H7 (cell line): Measurements from ENCODE around the gene CHRNB2. TPM values are rescaled to one million over a fixed set of nuclear protein-coding genes. Genes with fewer than 3 reads are reported as not detected.
"Not testable (repeated sequence)": the region's sequence is repeated elsewhere in the genome, so short reads cannot be mapped to it uniquely, and the experiment has no call there.

Experiments
- DNase-seq: peaks from one replicate; pipeline ENCODE4 v3.0.0; 2012
- H3K27me3 ChIP-seq: 2 replicates; pipeline ENCODE4 v1.6.0; 2011; ENCODE audit warnings: mild to moderate bottlenecking, low read length; ENCODE audit not compliant: control insufficient read depth, insufficient read depth
- H3K36me3 ChIP-seq: replicated peaks from 2 replicates; pipeline ENCODE4 v1.5.1; 2011; ENCODE audit warnings: low read length; ENCODE audit not compliant: control insufficient read depth, insufficient read depth
- H3K4me3 ChIP-seq: 2 replicates; pipeline ENCODE4 v1.5.1; 2011; ENCODE audit warnings: low read depth, mild to moderate bottlenecking, control low read depth, low read length, moderate library complexity; ENCODE audit not compliant: insufficient read depth
- total RNA-seq: library from RNA; depleted of rRNA; stranded (reverse); fragments of >200 nt; shearing (Covaris generic); gene quantifications from 2 replicates; pipeline ENCODE4 v1.2.3, GENCODE V29; 2014; rRNA removed

CHRNB2 gene, protein sequence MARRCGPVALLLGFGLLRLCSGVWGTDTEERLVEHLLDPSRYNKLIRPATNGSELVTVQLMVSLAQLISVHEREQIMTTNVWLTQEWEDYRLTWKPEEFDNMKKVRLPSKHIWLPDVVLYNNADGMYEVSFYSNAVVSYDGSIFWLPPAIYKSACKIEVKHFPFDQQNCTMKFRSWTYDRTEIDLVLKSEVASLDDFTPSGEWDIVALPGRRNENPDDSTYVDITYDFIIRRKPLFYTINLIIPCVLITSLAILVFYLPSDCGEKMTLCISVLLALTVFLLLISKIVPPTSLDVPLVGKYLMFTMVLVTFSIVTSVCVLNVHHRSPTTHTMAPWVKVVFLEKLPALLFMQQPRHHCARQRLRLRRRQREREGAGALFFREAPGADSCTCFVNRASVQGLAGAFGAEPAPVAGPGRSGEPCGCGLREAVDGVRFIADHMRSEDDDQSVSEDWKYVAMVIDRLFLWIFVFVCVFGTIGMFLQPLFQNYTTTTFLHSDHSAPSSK
- total RNA-seq = 0.30 and 0.83 TPM in 2 replicates

GRCh38 chr1:154567386-154568156 lies at the start of gene CHRNB2:
TSS of gene CHRNB2 (plus strand) at chr1:154567778. CDS start at chr1:154568045, 267 bp downstream.
- Histone ChIP-seq H3K27me3 (peaks cover 7% of the 10 kb centered on the region; the same call in 1 of the 2 replicates), H3K4me3 (peak within 1 kb of the TSS; percentile 54), H3K36me3 (no peaks in the 10 kb centered on the region)
- DNase-seq = peak; percentile 99

GRCh38 chr1:154519591-154519991 lies 48.0 kb upstream of the CHRNB2 start:
- Histone ChIP-seq H3K4me3 (no peak overlapping the region), H3K27me3 (no peaks in the 10 kb centered on the region), H3K36me3 (no peaks in the 10 kb centered on the region)
- no peak for DNase-seq

GRCh38 chr1:154520333-154520732 lies 47.2 kb upstream of the CHRNB2 start:
- H3K4me3 ChIP-seq = no peak overlapping the region
- H3K36me3 ChIP-seq = no peaks in the 10 kb centered on the region
- DNase-seq = no peak
- H3K27me3 ChIP-seq = no peaks in the 10 kb centered on the region

- Histone ChIP-seq H3K36me3 (no peaks in the 10 kb centered on the region), H3K4me3 (no peak overlapping the region), H3K27me3 (no peaks in the 10 kb centered on the region)
- DNase-seq = no peak
These were observed 45.9 kb upstream of the CHRNB2 start for GRCh38 chr1:154521695-154522094.

DNA sequence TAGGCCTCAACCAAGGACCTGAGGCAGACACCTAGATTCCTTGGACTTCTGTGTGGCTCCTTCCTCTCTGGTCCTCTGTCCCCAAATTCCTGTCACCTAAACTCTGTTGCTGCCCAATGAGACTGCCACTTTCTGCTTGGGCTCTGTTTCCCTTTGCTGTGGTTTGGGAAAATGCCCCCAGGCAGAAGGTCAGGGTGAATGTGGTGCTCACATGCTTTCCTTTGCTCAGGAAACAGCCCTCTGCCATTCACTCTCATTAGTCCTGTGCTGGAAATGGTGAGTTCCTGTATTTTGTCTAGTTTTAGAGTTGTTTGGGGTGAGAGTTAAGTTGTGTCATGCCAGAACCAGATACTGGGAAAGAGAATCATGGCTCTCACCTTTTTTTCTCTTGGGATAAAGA lies 42.7 kb upstream of the CHRNB2 start:
- no peaks in the 10 kb centered on the region for H3K36me3 ChIP-seq
- no peak for DNase-seq
- H3K27me3 ChIP-seq = no peaks in the 10 kb centered on the region
- no peak overlapping the region for H3K4me3 ChIP-seq

DNA sequence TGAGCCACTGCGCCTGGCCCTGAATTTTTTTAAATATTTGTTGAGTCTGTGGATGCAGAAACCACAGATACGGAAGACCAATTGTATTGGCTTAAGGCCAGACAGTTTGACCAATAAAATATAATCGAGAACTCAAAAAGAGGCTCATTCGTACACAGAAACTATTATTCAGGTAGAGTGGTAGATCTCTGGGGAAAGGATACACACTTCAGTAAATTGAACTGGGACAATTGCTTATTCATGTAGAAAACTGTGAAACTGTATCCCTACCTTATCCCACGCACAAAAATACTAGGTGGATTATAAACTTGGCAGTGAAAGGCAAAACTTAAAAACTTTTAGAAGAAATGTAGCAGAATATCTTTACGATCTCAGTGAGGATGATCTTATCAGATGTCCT lies 40.4 kb upstream of the CHRNB2 start:
- no peaks in the 10 kb centered on the region for H3K27me3 ChIP-seq
- no peak overlapping the region for H3K4me3 ChIP-seq
- DNase-seq = no peak
- no peaks in the 10 kb centered on the region for H3K36me3 ChIP-seq

- H3K4me3 ChIP-seq = no peak overlapping the region
- DNase-seq = no peak
- H3K27me3 ChIP-seq = no peaks in the 10 kb centered on the region
- no peaks in the 10 kb centered on the region for H3K36me3 ChIP-seq
These were observed 38.3 kb upstream of the CHRNB2 start for GRCh38 chr1:154529308-154529707.

DNA sequence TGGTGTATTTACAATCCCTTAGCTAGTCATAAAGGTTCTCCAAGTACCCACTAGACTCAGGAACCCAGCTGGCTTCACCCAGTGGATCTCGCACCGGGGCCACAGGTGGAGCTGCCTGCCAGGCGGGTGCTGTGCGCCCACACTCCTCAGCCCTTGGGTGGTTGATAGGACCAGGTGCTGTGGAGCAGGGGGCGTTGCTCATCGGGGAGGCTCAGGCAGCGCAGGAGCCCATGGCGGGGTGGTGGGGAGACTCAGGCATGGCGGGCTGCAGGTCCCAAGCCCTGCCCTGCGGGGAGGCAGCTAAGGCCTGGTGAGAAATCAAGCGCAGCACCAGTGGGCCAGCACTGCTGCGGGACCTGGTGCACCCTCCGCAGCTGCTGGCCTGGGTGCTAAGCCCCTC lies 35.6 kb upstream of the CHRNB2 start:
- not testable (repeated sequence) for H3K27me3 ChIP-seq, H3K4me3 ChIP-seq, DNase-seq, H3K36me3 ChIP-seq

GRCh38 chr1:154533952-154534844 lies 33.4 kb upstream of the CHRNB2 start:
- no peaks in the 10 kb centered on the region for H3K36me3 ChIP-seq
- H3K4me3 ChIP-seq = no peak overlapping the region
- no peaks in the 10 kb centered on the region; the same call in 1 of the 2 replicates for H3K27me3 ChIP-seq
- DNase-seq = peak; percentile 86

DNA sequence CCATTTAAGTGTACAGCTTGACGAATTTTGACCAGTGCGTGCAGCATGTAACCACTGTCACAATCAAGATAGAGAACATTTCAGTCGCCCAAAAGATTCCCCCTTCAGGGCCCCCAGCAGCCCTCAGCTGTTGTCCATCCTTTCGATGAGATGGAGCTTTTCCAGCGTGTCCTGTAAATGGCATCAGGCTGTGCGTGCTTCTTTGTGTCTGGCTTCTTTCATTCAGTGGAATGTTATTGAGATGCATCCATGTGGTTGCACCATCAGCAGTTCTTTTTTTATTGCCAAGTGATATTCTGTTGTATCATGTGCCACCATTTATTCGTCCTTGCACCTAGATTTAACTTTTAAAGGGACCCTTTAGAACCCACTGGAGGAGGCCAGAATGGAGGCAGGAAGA lies 31.0 kb upstream of the CHRNB2 start:
- no peak for DNase-seq

GRCh38 chr1:154539486-154540483 lies 27.8 kb upstream of the CHRNB2 start:
- H3K27me3 ChIP-seq = no peaks in the 10 kb centered on the region; the same call in 1 of the 2 replicates
- H3K36me3 ChIP-seq = no peaks in the 10 kb centered on the region
- H3K4me3 ChIP-seq = no peak overlapping the region
- DNase-seq = no peak

More for the DNA sequence above, 31.0 kb upstream of the CHRNB2 start:
- H3K27me3 ChIP-seq = no peaks in the 10 kb centered on the region; the same call in 1 of the 2 replicates
- no peak overlapping the region for H3K4me3 ChIP-seq
- H3K36me3 ChIP-seq = no peaks in the 10 kb centered on the region

GRCh38 chr1:154541231-154541630 lies 26.3 kb upstream of the CHRNB2 start:
- H3K4me3 ChIP-seq = no peak overlapping the region
- peak; percentile 57 for DNase-seq
- H3K27me3 ChIP-seq = no peaks in the 10 kb centered on the region; the same call in 1 of the 2 replicates
- no peaks in the 10 kb centered on the region for H3K36me3 ChIP-seq
